ENCODE results near the gene HOXA5. TPM values are rescaled to one million over a fixed set of nuclear protein-coding genes. Genes with fewer than 3 reads are reported as not detected.
A peak's percentile ranks its signal among the peaks of the same experiment; 100 is the strongest.

HOXA5 gene
- total RNA-seq, 1 donor from 2014 or later = 15.3 TPM

- DNase-seq (ENCODE audit: low spot score) = peak; percentile 79
Observed at GRCh38 chr7:27182861-27183681, 39.6 kb upstream of the HOXA5 start.

- DNase-seq (ENCODE audit: low spot score) = peak; percentile 67
Observed at GRCh38 chr7:27182285-27182841, 38.9 kb upstream of the HOXA5 start.

- peak; percentile 67 for DNase-seq (ENCODE audit: low spot score)
Observed at GRCh38 chr7:27181795-27182275, 38.4 kb upstream of the HOXA5 start.

- peak; percentile 69 for DNase-seq (ENCODE audit: low spot score)
Observed at GRCh38 chr7:27180431-27181420, 37.2 kb upstream of the HOXA5 start.

GRCh38 chr7:27179503-27180430 lies 36.3 kb upstream of the HOXA5 start:
- DNase-seq (ENCODE audit: low spot score) = peak; percentile 94

GRCh38 chr7:27179030-27179429 lies 35.5 kb upstream of the HOXA5 start:
- peak; percentile 45 for DNase-seq (ENCODE audit: low spot score)

GRCh38 chr7:27178366-27178765 lies 34.9 kb upstream of the HOXA5 start:
- peak; percentile 62 for DNase-seq (ENCODE audit: low spot score)

- DNase-seq (ENCODE audit: low spot score) = no peak
Observed at GRCh38 chr7:27177795-27178320, 34.4 kb upstream of the HOXA5 start.

- peak; percentile 82 for DNase-seq (ENCODE audit: low spot score)
Observed at GRCh38 chr7:27176962-27177794, 33.7 kb upstream of the HOXA5 start.

GRCh38 chr7:27176524-27176845 lies 33.0 kb upstream of the HOXA5 start:
- DNase-seq (ENCODE audit: low spot score) = no peak

- DNase-seq (ENCODE audit: low spot score) = peak; percentile 81
Observed at GRCh38 chr7:27175626-27176523, 32.4 kb upstream of the HOXA5 start.

- peak; percentile 24 for DNase-seq (ENCODE audit: low spot score)
Observed at GRCh38 chr7:27174874-27175625, 31.6 kb upstream of the HOXA5 start.

- peak; percentile 89 for DNase-seq (ENCODE audit: low spot score)
Observed at GRCh38 chr7:27173956-27174873, 30.7 kb upstream of the HOXA5 start, which contains the start of gene HOXA10. Gene HOXA10 (minus strand): TSS chr7:27174320. CDS start chr7:27174306, 14 bp downstream.

- DNase-seq (ENCODE audit: low spot score) = peak; percentile 89
Observed at GRCh38 chr7:27173511-27173955, 30.1 kb upstream of the HOXA5 start.

- peak; percentile 93 for DNase-seq (ENCODE audit: low spot score)
Observed at GRCh38 chr7:27172823-27173510, 29.5 kb upstream of the HOXA5 start.

Measured in mesenteric fat pad (tissue), 1 donor.